ENCODE data around the gene GAD1.

- TF ChIP-seq CTCF (IDR thresholded peaks at IDR 0.05; ENCODE audit: insufficient read depth, low read length): no peak
- TF ChIP-seq POLR2AphosphoS5 (IDR thresholded peaks at IDR 0.05; ENCODE audit: low read depth): no peak
These were observed 65.2 kb downstream of the GAD1 start for GRCh38 chr2:170881840-170882239.

All from HL-60 (cell line).